T-helper 2 cell (primary cell): ENCODE measurements around the gene DCANP1.

ENCODE experiments used
- DNase-seq, 5 experiments: peaks; one replicate each; pipeline versions ENCODE4 v3.0.0 to v3.0.0-alpha.2; 2012 to 2022

The DCANP1 gene

DNA sequence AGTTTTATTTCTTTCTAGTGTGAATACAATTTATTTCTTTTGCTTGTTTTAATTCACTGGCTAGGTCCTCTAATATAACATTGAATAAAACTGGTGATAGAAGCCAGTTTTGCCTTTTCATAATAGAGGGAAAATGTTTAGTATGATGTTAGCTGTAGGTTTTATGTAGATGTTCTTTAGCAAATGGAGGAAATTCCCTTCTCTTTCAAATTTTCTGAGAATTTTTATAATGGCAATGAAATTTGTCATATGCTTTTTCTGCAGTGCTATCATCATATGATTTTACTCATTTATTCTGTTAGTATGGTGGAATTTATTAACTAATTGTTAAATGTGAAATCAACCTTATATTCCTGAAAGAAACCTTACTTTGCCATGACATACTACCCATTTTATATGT is 30.1 kb downstream of the DCANP1 start:
- DNase-seq: no peak

- no peak for DNase-seq
Measured at GRCh38 chr5:135405082-135405481, 42.1 kb downstream of the DCANP1 start.

GRCh38 chr5:135402031-135402430 is 45.1 kb downstream of the DCANP1 start:
- DNase-seq: no peak

GRCh38 chr5:135400866-135401265 is 46.3 kb downstream of the DCANP1 start:
- DNase-seq: no peak

DNA sequence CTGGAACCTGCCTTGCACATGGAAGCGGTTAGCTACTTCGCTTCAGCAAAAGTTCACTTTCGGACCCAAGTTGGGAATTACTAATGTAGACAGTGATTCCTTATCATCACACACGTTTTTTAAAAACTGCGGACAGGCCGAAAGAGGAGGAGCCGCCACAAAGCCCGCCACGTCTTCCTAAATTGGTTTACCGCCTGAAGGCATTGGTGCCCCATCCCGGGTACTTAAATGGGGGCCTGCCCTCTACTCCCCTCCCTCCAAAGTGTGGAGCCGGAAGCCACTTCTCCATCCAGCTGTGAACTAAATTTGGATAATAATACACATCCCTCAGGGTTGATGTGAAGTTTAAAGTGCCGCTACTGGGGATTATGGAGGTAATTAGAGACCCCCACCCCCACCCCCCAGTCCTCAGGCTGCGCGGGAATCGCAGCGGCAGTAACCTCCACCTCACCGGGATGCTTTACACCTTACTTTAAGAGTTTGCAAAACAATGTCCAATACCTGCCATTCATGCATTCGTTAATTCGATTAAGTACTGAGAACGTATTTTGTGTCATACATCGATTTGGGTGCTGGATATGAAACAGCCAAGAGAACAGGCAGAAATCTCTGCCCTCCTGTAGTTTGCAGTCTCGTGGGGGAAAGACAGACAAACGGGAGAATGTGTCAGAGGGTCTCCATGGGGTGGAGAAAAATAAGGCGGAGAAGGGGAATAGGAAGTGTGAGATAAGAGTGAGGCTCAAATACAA is 47.2 kb downstream of the DCANP1 start:
- DNase-seq: no peak

- DNase-seq: peak; percentile 66 to 91 (median 71)
Measured at GRCh38 chr5:135398855-135399793, 48.0 kb downstream of the DCANP1 start, which contains the start of gene MACROH2A1. MACROH2A1 (minus strand) TSS chr5:135399231; CDS start chr5:135389093, 10,138 bp downstream.

DNA sequence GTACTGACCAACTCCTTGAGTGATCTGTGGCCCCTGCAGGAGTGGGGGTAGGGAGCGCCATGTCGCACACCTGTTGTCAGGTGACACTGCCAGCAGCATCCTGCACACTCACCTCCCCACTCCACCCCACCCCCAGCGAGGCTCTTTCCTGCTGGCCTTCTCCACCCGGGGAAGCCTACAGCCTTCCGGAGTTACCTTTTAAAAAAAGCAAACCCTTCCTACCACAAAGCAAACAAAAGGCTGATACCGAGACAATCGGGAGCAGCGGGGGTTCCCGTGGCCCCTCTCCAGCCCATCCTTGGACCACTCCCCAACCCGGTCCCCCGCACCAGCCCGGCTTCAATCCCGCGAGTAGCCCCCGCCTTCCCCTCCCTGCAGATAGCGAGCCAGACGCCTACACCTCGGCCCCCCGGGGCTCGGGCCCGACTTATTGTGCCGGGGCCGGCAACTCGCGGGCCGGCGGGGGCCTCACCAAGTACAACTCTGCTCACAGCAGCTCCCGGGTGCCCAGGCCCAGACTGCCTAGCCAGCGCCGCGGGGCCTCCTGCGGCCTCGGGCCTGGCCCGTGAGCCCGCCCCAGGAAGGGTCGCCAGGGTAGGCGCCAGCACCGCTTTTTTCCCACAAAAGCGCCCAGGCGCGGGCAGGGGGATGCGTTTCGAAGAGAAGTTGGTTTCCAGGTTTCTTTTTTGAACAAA is 48.8 kb downstream of the DCANP1 start:
- peak in 4 of 5 experiments; percentile 5 to 70 (median 21) for DNase-seq

DNA sequence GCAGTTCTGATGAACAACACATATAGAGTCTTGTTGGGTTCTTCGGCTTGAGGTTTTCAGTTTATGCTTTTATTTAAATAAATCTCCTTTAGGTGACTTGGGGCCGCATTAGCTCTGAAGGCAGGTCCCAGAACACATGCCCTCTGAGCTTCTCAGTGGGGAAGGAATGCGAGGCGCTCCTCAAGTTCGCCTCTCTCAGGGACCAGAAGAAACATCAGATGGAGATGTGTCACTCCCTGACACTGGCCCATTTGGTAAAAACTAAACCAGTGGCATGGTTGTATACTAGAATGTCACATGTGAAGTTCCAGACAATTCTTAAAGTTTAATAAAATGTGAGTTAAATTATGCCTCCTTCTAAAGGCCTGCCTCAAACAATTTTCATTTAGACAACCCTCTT is 50.1 kb downstream of the DCANP1 start:
- no peak for DNase-seq

DNA sequence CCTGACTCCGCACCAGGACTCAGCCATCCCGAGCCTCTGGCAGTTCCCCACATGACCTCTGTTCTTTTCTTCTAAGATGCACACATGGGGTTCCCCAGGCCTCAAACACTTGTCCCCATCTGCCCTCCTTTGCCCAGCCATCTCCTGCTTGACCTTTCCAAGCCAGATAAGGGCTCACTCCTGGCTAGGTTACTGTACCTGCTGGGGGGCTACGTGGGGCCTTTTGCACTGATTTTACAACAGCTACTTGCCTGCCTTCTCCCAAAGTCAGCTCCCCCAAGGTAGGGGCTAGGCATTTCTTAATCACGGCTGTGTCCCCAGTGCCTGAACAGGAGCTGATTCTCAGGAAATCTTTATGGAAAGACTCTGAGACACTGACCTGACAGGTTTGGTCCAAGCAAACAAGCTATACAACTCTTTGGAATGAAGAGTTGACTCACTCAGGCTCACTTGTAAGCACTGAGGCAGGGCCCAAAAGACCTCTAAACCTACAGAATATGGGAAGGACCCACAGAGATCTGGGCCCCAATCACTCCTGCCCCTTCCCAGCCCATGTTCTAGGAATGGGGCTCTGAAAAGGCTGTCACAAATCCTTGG is 50.6 kb downstream of the DCANP1 start:
- DNase-seq: no peak

GRCh38 chr5:135395866-135396265 is 51.3 kb downstream of the DCANP1 start:
- DNase-seq: no peak

- no peak for DNase-seq
Measured at GRCh38 chr5:135395451-135395850, 51.7 kb downstream of the DCANP1 start.
